Gastroesophageal sphincter (tissue), 3 donors: ENCODE data around the gene HOXA4.

Source experiments
- EP300 ChIP-seq: sonication (generic); formaldehyde crosslinking; IDR thresholded peaks from one replicate; pipeline ENCODE4 v1.6.1; 2017; ENCODE audit warnings: antibody characterized with exemption, mild to moderate bottlenecking
- POLR2A ChIP-seq, 2 donors: fragments of 450-650 bp; IDR thresholded peaks; one replicate each; pipeline ENCODE4 v1.6.1; 2017; ENCODE audit warnings: antibody characterized with exemption in 2 of 2, mild to moderate bottlenecking in 2 of 2, moderate library complexity in 1 of 2
- TF ChIP-seq, protein P1 (sequence below), 4 experiments: fragments of 200-600 bp in 2 of 4; fragments of 450-650 bp in 2 of 4; sonication (generic) in 1 of 4; IDR thresholded peaks; one replicate each; pipeline ENCODE4 v1.5.1; 2017 to 2019; ENCODE audit warnings: antibody characterized with exemption in 4 of 4, mild to moderate bottlenecking in 2 of 4, moderate library complexity in 2 of 4

DNA sequence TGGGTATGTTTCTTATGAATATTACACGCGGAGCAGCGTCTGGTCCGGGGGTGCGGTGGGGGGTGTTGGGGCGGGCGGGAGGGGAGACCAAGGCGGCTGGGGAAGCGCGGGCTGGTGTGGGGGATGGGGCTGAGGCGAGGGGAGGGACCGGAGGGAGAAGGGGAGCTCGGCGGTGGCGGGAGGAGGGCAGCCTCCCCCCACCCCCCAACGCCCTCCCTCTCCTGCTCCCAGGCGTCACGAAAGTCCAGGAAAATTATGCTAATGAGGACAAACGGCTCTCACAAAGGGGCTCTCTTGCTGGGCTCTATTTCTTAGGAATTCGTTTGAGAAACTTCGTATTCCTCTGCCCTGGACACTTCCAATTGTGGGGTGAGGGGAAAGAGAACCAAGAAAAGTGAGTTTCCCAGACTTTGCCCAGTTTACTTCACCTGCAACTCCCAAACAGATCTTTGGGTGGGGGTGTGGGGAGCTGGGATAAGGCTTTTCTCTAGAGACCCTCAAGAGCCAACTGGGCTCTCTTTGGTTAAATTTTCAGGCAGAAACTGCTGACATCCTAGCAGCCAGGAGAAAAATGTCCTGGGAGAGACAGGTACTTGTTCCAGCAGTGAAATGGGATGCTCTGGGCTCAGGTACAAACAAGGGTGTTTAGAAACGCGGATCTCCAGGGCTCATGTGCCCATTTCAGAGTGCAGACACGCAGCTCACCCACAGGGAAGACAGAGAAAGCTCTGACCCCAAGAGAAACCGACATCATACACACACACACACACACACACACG is 16.4 kb downstream of the HOXA4 start:
- TF ChIP-seq, protein P1, sequence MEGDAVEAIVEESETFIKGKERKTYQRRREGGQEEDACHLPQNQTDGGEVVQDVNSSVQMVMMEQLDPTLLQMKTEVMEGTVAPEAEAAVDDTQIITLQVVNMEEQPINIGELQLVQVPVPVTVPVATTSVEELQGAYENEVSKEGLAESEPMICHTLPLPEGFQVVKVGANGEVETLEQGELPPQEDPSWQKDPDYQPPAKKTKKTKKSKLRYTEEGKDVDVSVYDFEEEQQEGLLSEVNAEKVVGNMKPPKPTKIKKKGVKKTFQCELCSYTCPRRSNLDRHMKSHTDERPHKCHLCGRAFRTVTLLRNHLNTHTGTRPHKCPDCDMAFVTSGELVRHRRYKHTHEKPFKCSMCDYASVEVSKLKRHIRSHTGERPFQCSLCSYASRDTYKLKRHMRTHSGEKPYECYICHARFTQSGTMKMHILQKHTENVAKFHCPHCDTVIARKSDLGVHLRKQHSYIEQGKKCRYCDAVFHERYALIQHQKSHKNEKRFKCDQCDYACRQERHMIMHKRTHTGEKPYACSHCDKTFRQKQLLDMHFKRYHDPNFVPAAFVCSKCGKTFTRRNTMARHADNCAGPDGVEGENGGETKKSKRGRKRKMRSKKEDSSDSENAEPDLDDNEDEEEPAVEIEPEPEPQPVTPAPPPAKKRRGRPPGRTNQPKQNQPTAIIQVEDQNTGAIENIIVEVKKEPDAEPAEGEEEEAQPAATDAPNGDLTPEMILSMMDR (IDR thresholded peaks at IDR 0.05): peak in 1 of 4 experiments; percentile 5
- TF ChIP-seq POLR2A (IDR thresholded peaks at IDR 0.05) (peak in 1 of 2 donors; percentile 10), EP300 (no peak)
